GM18499 (cell line): ENCODE results near the gene INPP4B.

Experiments
- ATAC-seq: cut with Tn5 transposase; IDR thresholded peaks from one replicate; pipeline ENCODE4 v1.9.1; 2021; ENCODE audit warnings: moderate number of reproducible peaks; ENCODE audit not compliant: insufficient read depth, unreplicated experiment

The INPP4B gene

GRCh38 chr4:142596595-142596994 is 249.5 kb downstream of the INPP4B start:
- ATAC-seq, result no peak

GRCh38 chr4:142596121-142596520 is 250.0 kb downstream of the INPP4B start:
- ATAC-seq, result no peak

GRCh38 chr4:142595222-142595871 is 250.8 kb downstream of the INPP4B start:
- no peak for ATAC-seq

- ATAC-seq, result no peak
Observed at GRCh38 chr4:142585411-142585810, 260.7 kb downstream of the INPP4B start.

- no peak for ATAC-seq
Observed at GRCh38 chr4:142583708-142584107, 262.4 kb downstream of the INPP4B start.

- no peak for ATAC-seq
Observed at GRCh38 chr4:142582340-142582739, 263.8 kb downstream of the INPP4B start.

GRCh38 chr4:142581881-142582280 is 264.2 kb downstream of the INPP4B start:
- no peak for ATAC-seq

GRCh38 chr4:142579443-142579842 is 266.7 kb downstream of the INPP4B start:
- no peak for ATAC-seq

- no peak for ATAC-seq
Observed at GRCh38 chr4:142574306-142574705, 271.8 kb downstream of the INPP4B start.

GRCh38 chr4:142572071-142572470 is 274.0 kb downstream of the INPP4B start:
- ATAC-seq, result no peak

- ATAC-seq, result no peak
Observed at GRCh38 chr4:142567620-142568451, 278.3 kb downstream of the INPP4B start.

GRCh38 chr4:142567199-142567598 is 278.9 kb downstream of the INPP4B start:
- ATAC-seq, result no peak

GRCh38 chr4:142566777-142567176 is 279.3 kb downstream of the INPP4B start:
- no peak for ATAC-seq

GRCh38 chr4:142566243-142566642 is 279.9 kb downstream of the INPP4B start:
- no peak for ATAC-seq

GRCh38 chr4:142565771-142566170 is 280.3 kb downstream of the INPP4B start:
- ATAC-seq, result no peak

GRCh38 chr4:142563682-142564291 is 282.3 kb downstream of the INPP4B start:
- ATAC-seq, result no peak

GRCh38 chr4:142559986-142560385 is 286.1 kb downstream of the INPP4B start:
- no peak for ATAC-seq

- no peak for ATAC-seq
Observed at GRCh38 chr4:142558851-142559250, 287.2 kb downstream of the INPP4B start.

GRCh38 chr4:142557239-142557801 is 288.8 kb downstream of the INPP4B start:
- ATAC-seq, result no peak

- no peak for ATAC-seq
Observed at GRCh38 chr4:142556570-142557238, 289.4 kb downstream of the INPP4B start.
